Mesenteric fat pad (tissue), 1 donor: ENCODE measurements around the gene SRGN. TPM values are rescaled to one million over a fixed set of nuclear protein-coding genes. Genes with fewer than 3 reads are reported as not detected.

Experiments
- DNase-seq: peaks from one replicate; pipeline ENCODE4 v3.0.0-alpha.2; 2020; ENCODE audit warnings: low spot score
- total RNA-seq: library from RNA; stranded (reverse); fragmentation: NEBNext Ultra II Directional; extraction: Animal tissue kit (Norgen Biotek cat#: 25700); gene quantifications from one replicate; pipeline ENCODE4 v1.2.1, GENCODE V29; 2021
- donor health status: DM: yes; HTN: yes; CAD: no.

Gene SRGN
- total RNA-seq, 1 donor from 2014 or later: 404 TPM

- no peak for DNase-seq
Measured at GRCh38 chr10:69060127-69060798, 27.6 kb upstream of the SRGN start.

GRCh38 chr10:69061305-69062161 lies 26.4 kb upstream of the SRGN start:
- no peak for DNase-seq

- no peak for DNase-seq
Measured at GRCh38 chr10:69062901-69063300, 25.0 kb upstream of the SRGN start.

GRCh38 chr10:69064762-69065328 lies 23.1 kb upstream of the SRGN start:
- DNase-seq: no peak

DNA sequence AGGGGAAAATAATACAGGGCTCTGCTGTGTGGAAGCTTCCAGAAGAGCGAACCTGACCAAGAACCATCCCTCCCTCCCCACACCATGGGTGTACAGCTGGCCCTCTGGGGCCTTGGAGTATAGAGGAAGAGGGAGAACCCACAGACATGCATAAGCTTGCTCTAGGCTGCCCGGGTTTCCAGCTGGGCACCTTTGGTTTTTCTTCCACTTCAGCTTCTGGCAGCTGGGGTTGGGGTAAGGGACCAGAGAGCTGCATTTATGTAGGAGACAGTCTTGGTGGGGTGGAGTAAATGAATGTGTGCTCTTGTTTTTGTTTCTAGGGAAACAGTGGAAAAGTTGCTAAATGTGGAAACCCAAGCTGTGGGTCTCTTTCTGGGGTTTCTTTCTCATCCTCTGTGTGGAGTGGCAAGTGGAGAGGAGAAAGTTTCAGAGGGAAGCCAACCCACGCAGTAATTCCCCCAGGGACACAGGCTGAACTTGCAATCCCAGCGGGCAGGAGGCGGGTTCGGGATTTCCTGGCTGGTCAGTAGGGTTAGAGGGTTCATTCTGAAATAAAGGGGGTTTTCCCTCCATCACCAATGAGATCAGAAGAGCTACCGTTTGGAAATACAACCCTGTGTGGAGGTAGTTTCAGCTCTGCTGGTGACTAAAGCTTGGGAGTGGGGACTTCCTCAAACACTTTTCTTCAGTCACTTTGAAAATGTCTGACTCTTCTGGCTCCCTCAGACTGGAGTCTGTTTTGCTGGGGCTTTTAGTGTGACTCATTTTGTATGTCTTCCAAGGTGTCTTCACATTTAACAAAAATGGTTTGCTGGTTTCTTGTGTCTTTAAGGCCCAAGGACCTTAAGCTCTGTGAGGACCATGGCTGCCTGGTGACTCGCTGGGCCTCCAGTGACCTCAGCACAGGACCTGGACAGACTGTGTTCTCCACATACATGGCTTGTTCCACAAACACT lies 22.2 kb upstream of the SRGN start:
- DNase-seq: no peak

DNA sequence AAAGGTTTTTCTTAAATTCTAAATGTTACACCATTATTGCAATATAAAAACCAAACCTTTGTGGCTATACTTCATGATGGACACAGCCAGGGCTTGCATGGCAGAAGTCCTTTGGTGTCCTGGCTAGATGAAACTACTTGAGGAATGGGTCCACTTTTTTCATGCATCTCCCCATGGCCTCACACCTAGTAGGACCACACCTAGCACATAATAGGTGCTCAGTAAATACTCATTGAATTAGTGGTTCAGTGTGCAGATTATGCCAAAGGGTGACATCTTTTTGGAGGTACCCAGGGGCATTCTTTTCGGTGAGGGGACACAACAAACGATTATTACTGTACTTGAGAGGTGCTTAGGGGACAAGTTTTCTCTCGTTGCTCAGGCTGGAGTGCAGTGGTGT lies 20.7 kb upstream of the SRGN start:
- no peak for DNase-seq

DNA sequence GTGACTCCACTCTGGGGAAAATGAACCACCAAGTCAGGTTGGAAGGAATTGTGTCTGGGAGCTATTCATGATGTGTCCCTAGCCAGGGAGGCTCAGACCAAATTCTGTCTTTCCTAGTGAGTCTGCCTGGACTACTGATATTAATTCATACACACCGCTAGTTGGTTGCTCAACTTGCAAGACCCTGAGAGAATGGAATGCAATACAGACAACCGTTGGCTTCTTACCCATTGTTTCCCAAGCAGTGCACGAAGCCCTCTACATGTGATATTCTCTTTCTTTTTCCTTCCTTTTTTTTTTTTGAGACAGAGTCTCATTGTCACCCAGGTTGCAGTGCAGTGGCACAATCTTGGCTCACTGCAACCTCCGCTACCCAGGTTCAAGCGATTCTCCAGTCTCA lies 19.4 kb upstream of the SRGN start:
- no peak for DNase-seq

GRCh38 chr10:69069090-69070042 lies 18.5 kb upstream of the SRGN start:
- no peak for DNase-seq

DNA sequence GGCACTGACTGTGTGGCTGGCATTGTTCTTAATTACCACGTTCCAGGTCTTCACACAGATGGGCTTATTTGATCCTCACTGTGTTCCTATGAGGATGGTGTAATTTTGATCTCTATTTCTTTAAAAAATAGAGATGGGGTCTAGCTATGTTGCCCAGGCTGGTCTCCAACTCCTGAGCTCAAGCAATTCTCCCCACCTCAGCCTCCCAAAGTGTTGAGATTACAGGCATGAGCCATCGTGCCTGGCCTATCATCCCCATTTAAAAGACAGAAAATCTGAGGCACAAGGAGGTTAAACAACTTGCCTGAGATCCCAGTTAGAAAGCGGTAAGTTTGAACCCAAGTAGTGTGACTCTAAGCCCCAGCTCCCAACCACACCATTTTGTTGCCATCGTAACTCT lies 17.0 kb upstream of the SRGN start:
- no peak for DNase-seq

DNA sequence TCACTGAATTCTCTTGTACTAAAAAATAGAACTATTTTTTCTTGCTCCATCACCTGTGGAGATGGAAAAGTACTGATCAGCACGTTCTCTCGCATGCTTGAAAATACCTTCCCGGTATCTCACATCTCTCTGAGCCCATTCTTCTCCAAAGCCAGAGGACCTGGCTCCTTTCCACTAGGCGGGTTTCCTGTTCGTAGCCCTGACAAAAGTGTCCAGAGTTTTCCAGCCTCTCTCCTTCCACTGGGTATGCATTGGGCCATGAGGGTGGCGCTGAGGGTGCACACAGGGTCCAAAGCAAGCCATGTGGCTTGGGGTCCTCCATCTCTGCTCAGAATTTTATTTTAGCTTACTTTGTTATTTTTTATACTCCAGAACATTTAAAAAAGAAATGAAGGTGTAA lies 16.3 kb upstream of the SRGN start:
- DNase-seq: no peak

DNA sequence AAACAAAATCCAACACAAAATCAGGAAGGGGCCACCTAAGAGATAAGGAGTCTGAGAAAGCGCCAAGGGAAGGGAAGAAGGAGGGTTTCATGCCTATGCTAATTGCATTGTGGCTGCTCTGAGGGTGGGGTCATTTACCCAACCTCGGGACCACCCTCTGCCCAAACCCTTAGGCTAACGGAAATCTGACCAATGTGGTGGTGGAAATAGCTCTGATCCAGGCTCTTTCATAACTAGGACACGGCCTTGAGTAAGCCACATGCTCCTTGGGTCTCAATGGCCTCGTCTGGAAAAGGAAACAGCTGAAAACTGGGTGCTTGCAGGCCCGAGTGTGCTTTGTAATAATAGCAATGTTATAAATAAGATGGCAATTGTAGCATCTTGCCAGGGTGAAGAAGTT lies 14.9 kb upstream of the SRGN start:
- DNase-seq: no peak

GRCh38 chr10:69073736-69074364 lies 14.1 kb upstream of the SRGN start:
- DNase-seq: no peak

DNA sequence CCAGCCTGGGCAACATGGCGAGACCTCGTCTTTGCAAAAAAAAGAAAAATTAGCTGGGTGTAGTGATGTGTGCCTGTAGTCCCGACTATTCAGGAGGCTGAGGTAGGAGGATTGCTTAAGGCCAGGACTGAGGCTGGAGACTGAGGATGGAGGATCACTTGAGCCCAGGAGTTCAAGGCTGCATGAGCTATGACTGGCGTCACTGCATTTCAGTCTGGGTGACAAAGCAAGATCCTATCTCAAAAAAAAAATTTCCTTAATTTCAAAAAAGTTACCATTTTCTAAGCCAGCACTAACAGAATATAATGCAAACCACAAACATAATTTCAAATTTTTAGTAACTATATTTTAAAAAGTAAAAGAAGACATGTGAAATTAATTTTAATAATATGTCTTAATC lies 13.4 kb upstream of the SRGN start:
- DNase-seq: no peak

DNA sequence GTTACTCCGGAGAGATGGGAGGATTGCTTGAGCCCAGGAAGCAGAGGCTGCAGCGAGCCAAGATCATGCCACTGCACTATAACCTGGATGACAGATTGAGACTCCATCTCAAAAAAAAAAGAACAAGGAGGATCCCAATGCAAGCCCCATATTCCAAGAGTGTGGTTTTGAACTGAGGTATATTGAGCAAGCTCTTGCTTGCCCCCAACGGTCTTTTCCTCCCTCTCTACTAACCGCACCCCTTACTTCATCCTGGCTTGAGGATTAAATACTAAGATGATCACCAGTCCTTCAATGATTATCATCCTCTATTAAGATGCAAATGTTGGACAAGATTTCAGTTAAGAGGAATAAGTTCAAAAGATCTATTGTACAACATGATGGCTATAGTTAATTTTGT lies 12.5 kb upstream of the SRGN start:
- DNase-seq: no peak

DNA sequence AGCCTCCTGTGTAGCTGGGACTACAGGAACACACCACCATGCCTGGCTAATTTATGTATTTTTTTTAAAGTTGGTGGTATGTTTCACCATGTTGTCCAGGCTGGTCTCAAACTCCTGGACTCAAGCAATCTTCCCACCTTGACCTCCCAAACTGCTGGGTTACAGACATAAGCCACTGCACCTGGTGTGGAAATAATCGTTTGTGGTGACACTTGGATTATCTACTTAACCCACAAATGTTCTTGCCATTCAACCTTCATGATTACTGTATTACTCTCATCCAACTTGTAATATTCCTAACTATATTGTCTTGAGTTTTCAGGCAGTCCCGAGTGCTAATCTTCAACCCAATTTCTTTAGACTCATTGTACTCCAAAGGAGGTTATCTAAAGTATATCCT lies 9.6 kb upstream of the SRGN start:
- no peak for DNase-seq

DNA sequence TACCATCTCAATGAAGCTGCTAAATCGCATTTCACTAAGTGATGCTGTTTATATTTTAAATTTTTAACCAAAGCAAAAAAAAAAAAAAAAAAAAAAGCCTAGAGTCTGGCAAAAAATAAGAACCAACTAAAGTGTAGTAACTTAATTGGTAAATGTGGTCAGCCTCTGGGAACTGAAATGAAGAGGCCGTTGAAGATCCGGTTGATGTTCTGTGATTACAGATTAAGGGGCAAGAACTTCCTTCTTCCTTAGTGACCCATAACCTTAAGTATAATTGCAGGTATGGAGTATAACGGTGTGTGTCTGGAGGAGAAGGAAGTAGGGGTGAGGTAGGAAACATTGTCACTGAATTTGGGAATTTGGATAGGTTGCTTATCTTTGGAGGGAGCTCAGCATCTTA lies 7.7 kb upstream of the SRGN start:
- DNase-seq: no peak

DNA sequence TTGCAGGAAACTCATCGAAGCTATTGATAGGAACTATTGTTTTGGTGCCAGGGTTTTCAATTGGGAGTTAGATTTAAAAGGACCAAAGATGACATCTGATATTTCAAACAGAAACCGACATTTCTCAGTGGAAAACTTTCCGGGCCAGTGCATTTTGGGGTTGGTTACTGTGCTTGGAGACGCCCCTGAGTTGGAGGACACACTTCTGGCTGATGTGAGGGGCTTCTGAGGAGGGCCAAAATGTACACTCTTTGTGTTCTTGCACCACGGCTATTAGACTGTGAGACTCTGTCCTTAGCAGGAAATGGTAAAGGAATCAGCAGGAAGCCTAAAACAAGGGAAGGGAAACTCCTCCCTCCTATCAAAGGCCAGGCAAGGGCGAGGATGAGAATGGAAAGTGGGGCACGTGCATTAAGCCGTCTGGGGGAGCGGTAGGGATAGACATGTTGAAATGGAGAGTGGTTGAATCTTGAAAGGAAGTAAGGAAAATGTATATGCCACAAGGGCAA lies 1.8 kb upstream of the SRGN start:
- no peak for DNase-seq

GRCh38 chr10:69088471-69088769 lies 517 bp downstream of the SRGN start:
- DNase-seq: no peak

- no peak for DNase-seq
Measured at GRCh38 chr10:69088801-69089501, 1.0 kb downstream of the SRGN start.
